ENCODE measurements around the gene ANKRD37. TPM values are rescaled to one million over a fixed set of nuclear protein-coding genes. Genes with fewer than 3 reads are reported as not detected.

ANKRD37 gene
- total RNA-seq, 1 donor from 2014 or later, result 10.2 TPM

- no peak for DNase-seq (ENCODE audit: low spot score)
- intact Hi-C loops (cut with DNase I), result no loop called here
These were observed 8.8 kb downstream of the ANKRD37 start for GRCh38 chr4:185405296-185405999.

- intact Hi-C loops (cut with DNase I), result no loop called here
- DNase-seq (ENCODE audit: low spot score), result no peak
These were observed 11.8 kb downstream of the ANKRD37 start for GRCh38 chr4:185408432-185408831.

GRCh38 chr4:185411849-185412248 lies 15.2 kb downstream of the ANKRD37 start:
- intact Hi-C loops (cut with DNase I), result no loop called here
- no peak for DNase-seq (ENCODE audit: low spot score)

GRCh38 chr4:185412412-185412811 lies 15.8 kb downstream of the ANKRD37 start:
- intact Hi-C loops (cut with DNase I), result no loop called here
- DNase-seq (ENCODE audit: low spot score), result no peak

- DNase-seq (ENCODE audit: low spot score), result no peak
- intact Hi-C loops (cut with DNase I), result no loop called here
These were observed 20.3 kb downstream of the ANKRD37 start for GRCh38 chr4:185416955-185417354.

GRCh38 chr4:185421366-185422124 lies 24.9 kb downstream of the ANKRD37 start:
- intact Hi-C loops (cut with DNase I), result no loop called here
- no peak for DNase-seq (ENCODE audit: low spot score)

GRCh38 chr4:185424905-185425646 lies 28.4 kb downstream of the ANKRD37 start:
- intact Hi-C loops (cut with DNase I), result loop anchor here (5.0 kb wide), 1 partner anchor 42 kb away; no protein-coding TSS in a partner anchor
- DNase-seq (ENCODE audit: low spot score), result no peak

- intact Hi-C loops (cut with DNase I), result loop anchor here (5.0 kb wide), 1 partner anchor 42 kb away; no protein-coding TSS in a partner anchor
- peak; percentile 95 for DNase-seq (ENCODE audit: low spot score)
These were observed 29.2 kb downstream of the ANKRD37 start, which contains the start of gene UFSP2 for GRCh38 chr4:185425647-185426352. TSS of gene UFSP2 (minus strand) at chr4:185425964. CDS start at chr4:185425868, 96 bp downstream.

- intact Hi-C loops (cut with DNase I), result loop anchor here (5.0 kb wide), 1 partner anchor 40 kb away; no protein-coding TSS in a partner anchor
- DNase-seq (ENCODE audit: low spot score), result no peak
These were observed 30.5 kb downstream of the ANKRD37 start for GRCh38 chr4:185426960-185427688.

- DNase-seq (ENCODE audit: low spot score), result no peak
- intact Hi-C loops (cut with DNase I), result loop anchor here (5.0 kb wide), 1 partner anchor 38 kb away; no protein-coding TSS in a partner anchor
These were observed 33.0 kb downstream of the ANKRD37 start for GRCh38 chr4:185429660-185430059.

- no peak for DNase-seq (ENCODE audit: low spot score)
- intact Hi-C loops (cut with DNase I), result no loop called here
These were observed 38.8 kb downstream of the ANKRD37 start for GRCh38 chr4:185435466-185435865.

- no peak for DNase-seq (ENCODE audit: low spot score)
- intact Hi-C loops (cut with DNase I), result no loop called here
These were observed 41.2 kb downstream of the ANKRD37 start for GRCh38 chr4:185437809-185438208.

GRCh38 chr4:185441479-185441878 lies 44.8 kb downstream of the ANKRD37 start:
- no peak for DNase-seq (ENCODE audit: low spot score)
- intact Hi-C loops (cut with DNase I), result no loop called here

- intact Hi-C loops (cut with DNase I), result no loop called here
- DNase-seq (ENCODE audit: low spot score), result no peak
These were observed 48.6 kb downstream of the ANKRD37 start for GRCh38 chr4:185445209-185445608.

Other genes starting within 250 kb of the ANKRD37 start
- 14.9 TPM for gene CFAP97, start 192.8 kb upstream of the ANKRD37 start, total RNA-seq
- 10.5 TPM for gene SNX25, start 187.2 kb upstream of the ANKRD37 start, total RNA-seq
- gene LRP2BP, start 917 bp upstream of the ANKRD37 start, total RNA-seq, result 1.5 TPM
- gene UFSP2, start 29.1 kb downstream of the ANKRD37 start, total RNA-seq, result 38.8 TPM
- gene CCDC110, start 74.9 kb downstream of the ANKRD37 start, total RNA-seq, result 0.67 TPM
- 265 TPM for gene PDLIM3, start 138.7 kb downstream of the ANKRD37 start, total RNA-seq